Sigmoid colon (tissue), 7 donors: ENCODE results near the gene NFKBIZ. TPM values are rescaled to one million over a fixed set of nuclear protein-coding genes. Genes with fewer than 3 reads are reported as not detected.

Experiments used
- DNase-seq: peaks from one replicate; pipeline ENCODE4 v3.0.0-alpha.2; 2019
- H3K27ac ChIP-seq, 4 donors: fragments of 200-600 bp; sonication (generic); one replicate each; pipeline ENCODE4 v1.5.1; 2016 to 2019; ENCODE audit warnings: mild to moderate bottlenecking in 1 of 4
- H3K27me3 ChIP-seq, 3 donors: fragments of 200-600 bp; sonication (generic); one replicate each; pipeline ENCODE4 v1.5.1; 2019; ENCODE audit warnings: mild to moderate bottlenecking in 1 of 3
- H3K36me3 ChIP-seq, 4 donors: fragments of 200-600 bp; sonication (generic); one replicate each; pipeline ENCODE4 v1.5.1; 2016 to 2019
- H3K4me1 ChIP-seq, 4 donors: fragments of 200-600 bp; sonication (generic); one replicate each; pipeline ENCODE4 v1.5.1; 2017 to 2019
- H3K4me3 ChIP-seq, 4 donors: fragments of 200-600 bp; sonication (generic); one replicate each; pipeline ENCODE4 v1.5.1; 2017 to 2019; ENCODE audit warnings: mild to moderate bottlenecking in 2 of 4, moderate library complexity in 1 of 4
- H3K9me3 ChIP-seq, 4 donors: fragments of 200-600 bp in 3 of 4; sonication (generic) in 3 of 4; one replicate each; pipeline versions ENCODE4 v1.5.1 to v1.6.1; 2013 to 2019
- CTCF ChIP-seq, 4 experiments: fragments of 450-650 bp in 3 of 4; fragments of 200-600 bp in 1 of 4; IDR thresholded peaks; one replicate each; pipeline ENCODE4 v1.5.1; 2016 to 2019; ENCODE audit warnings: antibody characterized with exemption in 4 of 4, mild to moderate bottlenecking in 3 of 4, moderate library complexity in 2 of 4
- EP300 ChIP-seq, 4 donors: sonication (generic); formaldehyde crosslinking; IDR thresholded peaks; one replicate each; pipeline ENCODE4 v1.6.1; 2017; ENCODE audit warnings: antibody characterized with exemption in 4 of 4
- POLR2A ChIP-seq, 2 donors: fragments of 450-650 bp; IDR thresholded peaks; one replicate each; pipeline ENCODE4 v1.6.1; 2016; ENCODE audit warnings: antibody characterized with exemption in 2 of 2, mild to moderate bottlenecking in 2 of 2, moderate library complexity in 2 of 2
- POLR2AphosphoS5 ChIP-seq, 4 donors: sonication (generic); formaldehyde crosslinking; IDR thresholded peaks; one replicate each; pipeline ENCODE4 v1.6.1; 2017; ENCODE audit warnings: antibody characterized with exemption in 4 of 4
- WGBS, 2 donors: extraction: QIAGEN DNeasy Blood & Tissue Kit; methylation state at CpG; one replicate each; pipeline ENCODE4 v1.1.7; 2013; 5-methylcytosine and 5-hydroxymethylcytosine counted together
- intact Hi-C: fragments of 100-400 bp; cut with DNase I; formaldehyde crosslinking; loops from one replicate; pipeline ENCODE4 v1.15.1; 2023
- polyA plus RNA-seq, 3 donors: library from polyadenylated mRNA; stranded (reverse); fragments of 200-250 nt; gene quantifications; one replicate each; pipeline ENCODE4 v1.2.3, GENCODE V29; 2013
- total RNA-seq, 4 donors: library from RNA; depleted of rRNA; stranded (reverse); fragments of >200 nt; gene quantifications; one replicate each; pipeline ENCODE4 v1.1.0, GENCODE V29; 2016
- donor health status: healthy with polysubstance abuse.
- donor health status: Bipolar disorder and iron deficiency.
- donor health status: healthy.

The NFKBIZ gene
- total and polyA plus RNA-seq, 7 donors = 4.2 to 121 (median 55.0) TPM

GRCh38 chr3:101892648-101893047 lies 43.3 kb downstream of the NFKBIZ start:
- Histone ChIP-seq H3K27ac (no peak overlapping the region), H3K36me3 (no peaks in the 10 kb centered on the region), H3K4me3 (no peak overlapping the region), H3K27me3 (no peaks in the 10 kb centered on the region), H3K4me1 (peaks cover 0 to 20% (median 16%) of the 10 kb centered on the region in 4 donors), H3K9me3 (peaks cover 0 to 2% (median 1%) of the 10 kb centered on the region in 4 donors)
- TF ChIP-seq POLR2AphosphoS5 (IDR thresholded peaks at IDR 0.05) (no peak), CTCF (IDR thresholded peaks at IDR 0.05) (no peak), POLR2A (IDR thresholded peaks at IDR 0.05) (no peak), EP300 (IDR thresholded peaks at IDR 0.05) (no peak)
- DNase-seq = no peak
- 94 to 95% methylated on average over 1 of the region's 1 CpG for WGBS, 2 donors
- intact Hi-C loops = no loop called here

- no peak for DNase-seq
- H3K4me1 ChIP-seq = no peaks in the 10 kb centered on the region
- no peak overlapping the region for H3K4me3 ChIP-seq
- WGBS, 2 donors = 62 to 86% methylated on average over 2 of the region's 2 CpGs
- peaks cover 0 to 2% (median 1%) of the 10 kb centered on the region in 4 donors for H3K9me3 ChIP-seq
- intact Hi-C loops = no loop called here
- no peaks in the 10 kb centered on the region for H3K36me3 ChIP-seq
- no peak for TF ChIP-seq POLR2AphosphoS5 (IDR thresholded peaks at IDR 0.05)
- no peak for TF ChIP-seq POLR2A (IDR thresholded peaks at IDR 0.05)
- TF ChIP-seq EP300 (IDR thresholded peaks at IDR 0.05) = no peak
- no peak for TF ChIP-seq CTCF (IDR thresholded peaks at IDR 0.05)
- H3K27me3 ChIP-seq = no peaks in the 10 kb centered on the region
- H3K27ac ChIP-seq = no peak overlapping the region
Observed at GRCh38 chr3:101896083-101896757, 46.9 kb downstream of the NFKBIZ start.

GRCh38 chr3:101897013-101897412 lies 47.7 kb downstream of the NFKBIZ start:
- peaks cover 0 to 6% (median 3%) of the 10 kb centered on the region in 4 donors for H3K4me1 ChIP-seq
- DNase-seq = no peak
- TF ChIP-seq CTCF (IDR thresholded peaks at IDR 0.05) = no peak
- TF ChIP-seq EP300 (IDR thresholded peaks at IDR 0.05) = no peak
- no peak for TF ChIP-seq POLR2A (IDR thresholded peaks at IDR 0.05)
- no peak for TF ChIP-seq POLR2AphosphoS5 (IDR thresholded peaks at IDR 0.05)
- 95 to 98% methylated on average over 5 of the region's 5 CpGs for WGBS, 2 donors
- H3K36me3 ChIP-seq = no peaks in the 10 kb centered on the region
- H3K27ac ChIP-seq = no peak overlapping the region
- no peak overlapping the region for H3K4me3 ChIP-seq
- no peaks in the 10 kb centered on the region for H3K27me3 ChIP-seq
- peaks cover 0 to 2% (median 1%) of the 10 kb centered on the region in 4 donors for H3K9me3 ChIP-seq
- intact Hi-C loops = no loop called here

DNA sequence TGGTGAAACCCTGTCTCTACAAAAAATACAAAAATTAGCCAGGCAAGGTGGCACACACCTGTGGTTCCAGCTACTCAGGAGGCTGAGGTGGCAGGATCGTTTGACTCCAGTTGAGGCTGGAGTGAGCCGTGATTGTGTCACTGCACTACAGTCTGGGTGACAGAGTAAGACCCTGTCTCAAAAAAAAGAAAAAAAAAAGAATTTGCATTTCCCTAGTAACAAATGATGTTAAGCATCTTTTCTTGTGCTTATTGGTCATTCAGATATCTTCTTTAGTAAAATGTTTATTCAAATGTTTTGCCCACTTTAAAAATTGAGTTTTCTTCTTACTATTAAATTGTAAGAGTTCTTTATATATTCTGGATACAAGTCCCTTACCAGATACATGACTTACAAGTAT lies 48.7 kb downstream of the NFKBIZ start:
- intact Hi-C loops = no loop called here
- H3K4me3 ChIP-seq = no peak overlapping the region
- no peak overlapping the region for H3K27ac ChIP-seq
- H3K9me3 ChIP-seq = peaks cover 0 to 2% (median 1%) of the 10 kb centered on the region in 4 donors
- no peak for TF ChIP-seq EP300 (IDR thresholded peaks at IDR 0.05)
- no peak for TF ChIP-seq CTCF (IDR thresholded peaks at IDR 0.05)
- TF ChIP-seq POLR2AphosphoS5 (IDR thresholded peaks at IDR 0.05) = no peak
- no peak for TF ChIP-seq POLR2A (IDR thresholded peaks at IDR 0.05)
- H3K27me3 ChIP-seq = no peaks in the 10 kb centered on the region
- H3K36me3 ChIP-seq = no peaks in the 10 kb centered on the region
- 89 to 90% methylated on average over 2 of the region's 2 CpGs for WGBS, 2 donors
- peaks cover 0 to 8% (median 3%) of the 10 kb centered on the region in 4 donors for H3K4me1 ChIP-seq
- DNase-seq = no peak
